Vagina (tissue), 2 donors: ENCODE data around the gene C2CD2L.
A peak's percentile ranks its signal among the peaks of the same experiment; 100 is the strongest.

Source experiments
- POLR2A ChIP-seq, 2 donors: fragments of 450-650 bp; IDR thresholded peaks; one replicate each; pipeline ENCODE4 v1.6.1; 2017; ENCODE audit warnings: antibody characterized with exemption in 2 of 2, mild to moderate bottlenecking in 2 of 2, moderate library complexity in 2 of 2
- POLR2AphosphoS5 ChIP-seq, 2 donors: sonication (generic); formaldehyde crosslinking; IDR thresholded peaks; one replicate each; pipeline ENCODE4 v1.9.0; 2017; ENCODE audit warnings: antibody characterized with exemption in 2 of 2, mild to moderate bottlenecking in 2 of 2, low read depth in 1 of 2; ENCODE audit not compliant: insufficient read depth in 1 of 2
- TF ChIP-seq, protein P1 (sequence below), 3 experiments: fragments of 450-650 bp in 2 of 3; fragments of 200-600 bp in 1 of 3; sonication (generic) in 1 of 3; IDR thresholded peaks; one replicate each; pipeline ENCODE4 v1.5.1; 2017 to 2019; ENCODE audit warnings: antibody characterized with exemption in 3 of 3, mild to moderate bottlenecking in 2 of 3, moderate library complexity in 2 of 3

DNA sequence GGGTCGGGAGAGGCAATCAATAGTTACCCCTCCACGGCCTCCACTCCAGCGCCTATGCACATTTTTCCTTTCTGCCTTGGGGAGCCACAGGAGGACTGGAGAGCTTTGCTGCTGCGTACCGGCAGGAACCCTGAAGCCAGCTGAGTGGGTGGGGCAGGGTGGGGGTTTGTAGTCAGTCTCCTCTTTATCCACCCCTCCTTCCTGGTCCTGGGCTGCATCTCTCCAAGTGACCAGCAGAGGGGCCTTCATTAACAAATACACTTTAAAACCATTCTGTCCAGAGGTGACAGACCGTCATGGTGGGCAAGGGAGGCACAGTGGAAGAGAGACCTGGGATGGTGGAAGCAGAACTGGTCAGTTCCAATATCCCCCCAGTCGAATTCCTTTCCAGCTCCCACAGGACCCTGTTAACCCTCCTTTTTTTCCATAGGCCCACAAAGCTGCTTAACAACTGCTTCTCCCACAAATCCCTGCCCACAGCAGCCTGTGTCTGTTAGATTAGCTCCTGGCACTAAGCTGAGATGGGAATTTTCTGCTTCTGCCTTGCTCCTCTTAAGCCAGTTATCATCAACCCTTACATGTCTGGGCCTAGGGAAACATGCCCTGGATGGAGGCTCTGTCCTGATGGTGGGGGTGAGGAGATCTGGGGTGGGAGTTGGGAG, 37.8 kb downstream of the C2CD2L start:
- TF ChIP-seq, protein P1, sequence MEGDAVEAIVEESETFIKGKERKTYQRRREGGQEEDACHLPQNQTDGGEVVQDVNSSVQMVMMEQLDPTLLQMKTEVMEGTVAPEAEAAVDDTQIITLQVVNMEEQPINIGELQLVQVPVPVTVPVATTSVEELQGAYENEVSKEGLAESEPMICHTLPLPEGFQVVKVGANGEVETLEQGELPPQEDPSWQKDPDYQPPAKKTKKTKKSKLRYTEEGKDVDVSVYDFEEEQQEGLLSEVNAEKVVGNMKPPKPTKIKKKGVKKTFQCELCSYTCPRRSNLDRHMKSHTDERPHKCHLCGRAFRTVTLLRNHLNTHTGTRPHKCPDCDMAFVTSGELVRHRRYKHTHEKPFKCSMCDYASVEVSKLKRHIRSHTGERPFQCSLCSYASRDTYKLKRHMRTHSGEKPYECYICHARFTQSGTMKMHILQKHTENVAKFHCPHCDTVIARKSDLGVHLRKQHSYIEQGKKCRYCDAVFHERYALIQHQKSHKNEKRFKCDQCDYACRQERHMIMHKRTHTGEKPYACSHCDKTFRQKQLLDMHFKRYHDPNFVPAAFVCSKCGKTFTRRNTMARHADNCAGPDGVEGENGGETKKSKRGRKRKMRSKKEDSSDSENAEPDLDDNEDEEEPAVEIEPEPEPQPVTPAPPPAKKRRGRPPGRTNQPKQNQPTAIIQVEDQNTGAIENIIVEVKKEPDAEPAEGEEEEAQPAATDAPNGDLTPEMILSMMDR (IDR thresholded peaks at IDR 0.05), result peak; percentile 13 to 36 (median 19)
- no peak for TF ChIP-seq POLR2AphosphoS5 (IDR thresholded peaks at IDR 0.05; ENCODE audit: insufficient read depth in 1 of 2, low read depth in 1 of 2)
- TF ChIP-seq POLR2A (IDR thresholded peaks at IDR 0.05), result no peak
